Peyer's patch (tissue), 4 donors: ENCODE results near the gene HPSE2.

ENCODE experiments used
- CTCF ChIP-seq, 6 experiments: fragments of 450-650 bp in 4 of 6; fragments of 200-600 bp in 2 of 6; sonication (generic) in 1 of 6; IDR thresholded peaks; one replicate each; pipeline ENCODE4 v1.5.1; 2017 to 2019; ENCODE audit warnings: antibody characterized with exemption in 6 of 6, mild to moderate bottlenecking in 3 of 6, moderate library complexity in 1 of 6
- POLR2A ChIP-seq, 2 donors: fragments of 450-650 bp; IDR thresholded peaks; one replicate each; pipeline ENCODE4 v1.5.1; 2017; ENCODE audit warnings: antibody characterized with exemption in 2 of 2, mild to moderate bottlenecking in 2 of 2, moderate library complexity in 2 of 2

- no peak for TF ChIP-seq POLR2A (IDR thresholded peaks at IDR 0.05)
- TF ChIP-seq CTCF (IDR thresholded peaks at IDR 0.05) = no peak
Observed at GRCh38 chr10:98687685-98688084, 548.0 kb downstream of the HPSE2 start.
